Loucy (cell line): ENCODE data around the gene QDPR.

Experiments used
- H2AFZ ChIP-seq: fragments of 200-600 bp; sonication (generic); 2 replicates; pipeline ENCODE4 v1.6.0; 2016; ENCODE audit warnings: antibody characterized with exemption, mild to moderate bottlenecking, low read length, moderate library complexity
- H3F3A ChIP-seq: fragments of 200-600 bp; 2 replicates; pipeline ENCODE4 v1.6.0; 2016; ENCODE audit warnings: antibody characterized with exemption, low read depth, mild to moderate bottlenecking
- H3K27me3 ChIP-seq: fragments of 200-600 bp; sonication (generic); 2 replicates; pipeline ENCODE4 v1.6.1; 2014; ENCODE audit warnings: low read length, mild to moderate bottlenecking; ENCODE audit not compliant: insufficient read depth, poor library complexity, severe bottlenecking
- H3K36me3 ChIP-seq: fragments of 200-600 bp; sonication (generic); 2 replicates; pipeline ENCODE4 v1.6.1; 2016; ENCODE audit warnings: low read length; ENCODE audit not compliant: insufficient read depth
- H3K4me1 ChIP-seq: fragments of 200-600 bp; sonication (generic); 2 replicates; pipeline ENCODE4 v1.5.1; 2014; ENCODE audit warnings: low read length, mild to moderate bottlenecking; ENCODE audit not compliant: insufficient read depth, poor library complexity, severe bottlenecking
- H3K4me2 ChIP-seq: fragments of 200-600 bp; sonication (generic); 2 replicates; pipeline ENCODE4 v1.6.0; 2014; ENCODE audit warnings: antibody characterized with exemption, low read length, low read depth, mild to moderate bottlenecking; ENCODE audit not compliant: poor library complexity, severe bottlenecking
- H3K4me3 ChIP-seq: fragments of 200-600 bp; sonication (generic); 2 replicates; pipeline ENCODE4 v1.5.1; 2014; ENCODE audit warnings: low read length, mild to moderate bottlenecking, mixed read lengths; ENCODE audit not compliant: poor library complexity, severe bottlenecking
- H3K79me2 ChIP-seq: fragments of 200-600 bp; sonication (generic); 2 replicates; pipeline ENCODE4 v1.6.1; 2014; ENCODE audit warnings: low read length; ENCODE audit not compliant: insufficient read depth
- H3K9ac ChIP-seq: fragments of 200-600 bp; sonication (generic); 2 replicates; pipeline ENCODE4 v1.6.0; 2014; ENCODE audit warnings: mild to moderate bottlenecking, low read depth, low read length, moderate library complexity; ENCODE audit not compliant: poor library complexity, severe bottlenecking
- H3K9me2 ChIP-seq: fragments of 200-600 bp; sonication (generic); replicated peaks from 2 replicates; pipeline ENCODE4 v1.6.1; 2016; ENCODE audit warnings: low read depth, low read length, mixed read lengths
- H3K9me3 ChIP-seq: fragments of 200-600 bp; sonication (generic); 2 replicates; pipeline ENCODE4 v1.6.1; 2014; ENCODE audit warnings: mild to moderate bottlenecking, antibody characterized with exemption, low read length, low read depth; ENCODE audit not compliant: insufficient read depth
- H4K20me1 ChIP-seq: fragments of 200-600 bp; sonication (generic); 2 replicates; pipeline ENCODE4 v1.6.0; 2014; ENCODE audit warnings: antibody characterized with exemption, low read length, mild to moderate bottlenecking; ENCODE audit not compliant: insufficient read depth, poor library complexity, severe bottlenecking
- EZH2phosphoT487 ChIP-seq: fragments of 200-600 bp; IDR thresholded peaks from 2 replicates; pipeline ENCODE4 v1.6.1; 2018; ENCODE audit warnings: antibody characterized with exemption, mild to moderate bottlenecking, moderate library complexity, borderline replicate concordance
- TF ChIP-seq, protein P1 (sequence below): fragments of 200-600 bp; sonication (generic); conservative IDR thresholded peaks from 2 replicates; pipeline ENCODE4 v1.5.1; 2014; ENCODE audit warnings: mild to moderate bottlenecking, antibody characterized with exemption, low read length

The QDPR gene

DNA sequence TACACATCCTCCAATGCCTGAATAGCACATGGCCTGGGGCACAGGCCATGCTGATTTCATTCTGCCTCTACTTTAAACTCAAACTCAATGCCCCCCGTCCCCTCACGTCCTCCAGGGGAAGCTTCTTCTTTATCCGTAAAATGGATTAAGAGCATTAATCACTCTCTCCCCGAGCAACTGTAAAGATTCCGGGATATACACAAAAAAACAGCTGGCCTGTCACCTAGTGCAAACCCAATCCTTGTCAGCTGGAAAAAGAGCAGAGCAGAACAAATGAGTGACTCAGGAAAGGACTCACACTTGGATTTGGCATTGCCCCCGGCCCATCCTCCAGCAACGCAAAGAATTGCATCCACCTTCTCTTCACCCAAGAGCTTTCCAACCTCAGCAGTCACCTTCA, 7.8 kb downstream of the QDPR start:
- no peak overlapping the region for H2AFZ ChIP-seq
- no peaks in the 10 kb centered on the region for H3K9me3 ChIP-seq
- no peak overlapping the region for H3K9ac ChIP-seq
- H3K4me1 ChIP-seq: no peaks in the 10 kb centered on the region
- TF ChIP-seq EZH2phosphoT487: no peak
- TF ChIP-seq, protein P1, sequence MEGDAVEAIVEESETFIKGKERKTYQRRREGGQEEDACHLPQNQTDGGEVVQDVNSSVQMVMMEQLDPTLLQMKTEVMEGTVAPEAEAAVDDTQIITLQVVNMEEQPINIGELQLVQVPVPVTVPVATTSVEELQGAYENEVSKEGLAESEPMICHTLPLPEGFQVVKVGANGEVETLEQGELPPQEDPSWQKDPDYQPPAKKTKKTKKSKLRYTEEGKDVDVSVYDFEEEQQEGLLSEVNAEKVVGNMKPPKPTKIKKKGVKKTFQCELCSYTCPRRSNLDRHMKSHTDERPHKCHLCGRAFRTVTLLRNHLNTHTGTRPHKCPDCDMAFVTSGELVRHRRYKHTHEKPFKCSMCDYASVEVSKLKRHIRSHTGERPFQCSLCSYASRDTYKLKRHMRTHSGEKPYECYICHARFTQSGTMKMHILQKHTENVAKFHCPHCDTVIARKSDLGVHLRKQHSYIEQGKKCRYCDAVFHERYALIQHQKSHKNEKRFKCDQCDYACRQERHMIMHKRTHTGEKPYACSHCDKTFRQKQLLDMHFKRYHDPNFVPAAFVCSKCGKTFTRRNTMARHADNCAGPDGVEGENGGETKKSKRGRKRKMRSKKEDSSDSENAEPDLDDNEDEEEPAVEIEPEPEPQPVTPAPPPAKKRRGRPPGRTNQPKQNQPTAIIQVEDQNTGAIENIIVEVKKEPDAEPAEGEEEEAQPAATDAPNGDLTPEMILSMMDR: no peak
- H4K20me1 ChIP-seq: no peaks in the 10 kb centered on the region
- no peak overlapping the region for H3K4me2 ChIP-seq
- no peaks in the 10 kb centered on the region for H3K27me3 ChIP-seq
- H3K79me2 ChIP-seq: no peaks in the 10 kb centered on the region
- H3K9me2 ChIP-seq: no peaks in the 10 kb centered on the region
- H3K4me3 ChIP-seq: no peak overlapping the region
- no peaks in the 10 kb centered on the region for H3F3A ChIP-seq
- peaks cover 22% of the 10 kb centered on the region; the same call in 1 of the 2 replicates for H3K36me3 ChIP-seq

DNA sequence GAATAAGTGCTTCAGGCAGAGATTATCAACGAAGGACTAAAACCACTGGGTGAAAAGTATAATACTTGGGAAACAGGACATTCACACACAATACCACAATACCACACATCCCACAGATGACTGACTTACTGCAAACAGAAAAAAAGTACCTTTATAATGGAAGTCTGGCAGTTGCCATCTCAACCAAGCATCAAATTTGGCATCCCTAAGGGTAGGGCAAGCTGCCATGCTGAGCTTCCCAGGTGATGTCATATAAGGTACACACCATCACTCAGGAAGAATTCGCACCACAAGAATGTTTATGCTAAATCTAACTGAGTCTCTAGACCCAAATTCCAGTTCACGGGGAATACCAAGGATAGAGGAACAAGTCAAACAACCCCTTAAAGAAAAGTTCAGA, 9.1 kb downstream of the QDPR start:
- Histone ChIP-seq H3K9me2 (no peaks in the 10 kb centered on the region), H4K20me1 (no peaks in the 10 kb centered on the region), H3K36me3 (peaks cover 31% of the 10 kb centered on the region; the same call in 1 of the 2 replicates), H3K4me3 (no peak overlapping the region), H3K9me3 (no peaks in the 10 kb centered on the region), H3K4me1 (no peaks in the 10 kb centered on the region), H3K4me2 (no peak overlapping the region), H3K27me3 (no peaks in the 10 kb centered on the region), H3K79me2 (no peaks in the 10 kb centered on the region), H2AFZ (no peak overlapping the region), H3K9ac (no peak overlapping the region), H3F3A (no peaks in the 10 kb centered on the region)
- no peak for TF ChIP-seq EZH2phosphoT487

DNA sequence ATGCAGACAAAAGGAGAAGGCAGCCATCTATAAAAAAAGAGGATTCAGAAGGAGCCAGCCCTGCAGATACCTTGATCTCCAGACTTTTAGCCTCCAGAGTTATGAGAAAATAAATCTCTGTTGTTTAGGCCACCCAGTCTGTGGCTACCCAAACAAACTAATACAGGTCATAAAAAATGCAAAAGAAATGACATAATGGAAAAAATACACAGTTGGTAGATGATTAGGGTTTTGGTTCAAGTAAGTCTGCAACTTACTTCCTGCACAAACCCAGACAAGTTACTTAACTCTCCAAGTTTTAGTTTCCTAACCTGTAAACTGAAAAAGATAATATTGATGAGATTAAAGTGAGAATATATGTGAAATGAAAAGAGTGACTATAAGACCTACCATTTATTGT, 11.3 kb downstream of the QDPR start:
- H3K4me1 ChIP-seq: no peaks in the 10 kb centered on the region
- H3K9ac ChIP-seq: no peak overlapping the region
- no peak overlapping the region for H3K4me3 ChIP-seq
- no peaks in the 10 kb centered on the region for H3K9me3 ChIP-seq
- no peaks in the 10 kb centered on the region for H3K79me2 ChIP-seq
- peaks cover 34% of the 10 kb centered on the region; the same call in 1 of the 2 replicates for H3K36me3 ChIP-seq
- no peaks in the 10 kb centered on the region for H3K9me2 ChIP-seq
- no peak overlapping the region for H3K4me2 ChIP-seq
- H3F3A ChIP-seq: no peaks in the 10 kb centered on the region
- H2AFZ ChIP-seq: no peak overlapping the region
- TF ChIP-seq, protein P1: no peak
- TF ChIP-seq EZH2phosphoT487: no peak
- no peaks in the 10 kb centered on the region for H3K27me3 ChIP-seq
- H4K20me1 ChIP-seq: no peaks in the 10 kb centered on the region

DNA sequence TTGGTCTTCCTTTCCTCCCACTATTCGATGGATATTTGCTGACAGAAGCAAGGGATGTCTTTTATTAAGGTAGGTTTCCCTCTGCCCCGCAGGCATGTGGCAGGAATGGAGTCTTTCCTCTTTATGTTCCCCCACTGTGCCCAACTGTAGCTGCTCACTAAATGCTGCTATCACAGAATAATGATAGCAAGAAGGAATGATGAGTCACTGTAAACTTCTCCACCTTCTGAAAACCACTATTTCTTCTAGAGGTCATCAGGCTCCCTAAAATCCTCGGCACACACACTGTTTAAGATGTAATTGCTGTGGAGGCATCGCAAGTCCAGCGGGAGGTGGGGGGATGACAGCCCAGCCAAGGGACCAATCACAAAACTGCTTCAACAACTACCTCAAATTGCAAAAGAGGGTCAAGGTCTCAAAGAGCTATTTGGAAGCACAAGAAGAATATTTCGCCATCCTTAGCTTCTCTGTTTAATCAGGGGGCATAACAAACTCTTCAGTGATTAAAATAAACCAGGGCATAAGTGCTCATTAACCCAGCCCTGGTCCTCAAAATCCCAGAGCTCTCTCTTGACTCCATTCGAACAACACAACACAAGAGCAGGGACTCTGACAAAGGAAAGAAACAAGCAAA, 13.9 kb downstream of the QDPR start:
- H3K4me2 ChIP-seq: no peak overlapping the region

More for the DNA sequence above, 13.9 kb downstream of the QDPR start:
- Histone ChIP-seq H3K4me3 (no peak overlapping the region), H3K27me3 (no peaks in the 10 kb centered on the region), H2AFZ (no peak overlapping the region), H3K9me3 (no peaks in the 10 kb centered on the region), H3K4me1 (peaks cover 16% of the 10 kb centered on the region), H3K9me2 (no peaks in the 10 kb centered on the region), H3K79me2 (0 out of 2 replicates have a peak, but pooled peaks cover 2% of the 10 kb centered on the region), H3K9ac (no peak overlapping the region), H3K36me3 (peaks cover 40% of the 10 kb centered on the region; the same call in 1 of the 2 replicates), H3F3A (no peaks in the 10 kb centered on the region), H4K20me1 (peaks cover 5% of the 10 kb centered on the region)
- TF ChIP-seq EZH2phosphoT487: no peak
- TF ChIP-seq, protein P1: no peak
